NCI-H748 (cell line): Measurements from ENCODE around the gene TRAPPC12.
"Not testable (repeated sequence)": the region's sequence is repeated elsewhere in the genome, so short reads cannot be mapped to it uniquely, and the experiment has no call there.

ENCODE experiments used
- DNase-seq: peaks from one replicate; lab custom pipeline; 2025; ENCODE audit not compliant: unreplicated experiment; lab: John Stamatoyannopoulos, UW

TRAPPC12 gene

GRCh38 chr2:3498783-3499394 lies 119.4 kb downstream of the TRAPPC12 start:
- DNase-seq, result no peak

- no peak for DNase-seq
Measured at GRCh38 chr2:3500326-3500899, 120.9 kb downstream of the TRAPPC12 start.

GRCh38 chr2:3503046-3503445 lies 123.6 kb downstream of the TRAPPC12 start:
- no peak for DNase-seq

GRCh38 chr2:3503483-3503882 lies 124.0 kb downstream of the TRAPPC12 start:
- peak; percentile 29 for DNase-seq

GRCh38 chr2:3504741-3505140 lies 125.2 kb downstream of the TRAPPC12 start:
- DNase-seq, result peak; percentile 97

- DNase-seq, result peak; percentile 94
Measured at GRCh38 chr2:3505771-3506170, 126.3 kb downstream of the TRAPPC12 start.

GRCh38 chr2:3512086-3512485 lies 132.6 kb downstream of the TRAPPC12 start:
- DNase-seq, result no peak

- no peak for DNase-seq
Measured at GRCh38 chr2:3513026-3513810, 133.7 kb downstream of the TRAPPC12 start.

GRCh38 chr2:3515438-3515837 lies 135.9 kb downstream of the TRAPPC12 start:
- DNase-seq, result not testable (repeated sequence)

GRCh38 chr2:3516831-3517230 lies 137.3 kb downstream of the TRAPPC12 start:
- no peak for DNase-seq

- peak; percentile 86 for DNase-seq
Measured at GRCh38 chr2:3517948-3518495, 138.5 kb downstream of the TRAPPC12 start.

- peak; percentile 99 for DNase-seq
Measured at GRCh38 chr2:3518496-3519254, 139.2 kb downstream of the TRAPPC12 start.

GRCh38 chr2:3519255-3520205 lies 140.0 kb downstream of the TRAPPC12 start, which contains the start of gene ADI1:
Gene ADI1 (minus strand): TSS chr2:3519531. CDS start chr2:3519487, 44 bp downstream.
- DNase-seq, result peak; percentile 81

- DNase-seq, result no peak
Measured at GRCh38 chr2:3520591-3520990, 141.1 kb downstream of the TRAPPC12 start.

GRCh38 chr2:3522961-3523421 lies 143.5 kb downstream of the TRAPPC12 start:
- DNase-seq, result no peak

GRCh38 chr2:3523551-3524041 lies 144.1 kb downstream of the TRAPPC12 start:
- no peak for DNase-seq

- DNase-seq, result no peak
Measured at GRCh38 chr2:3526871-3527270, 147.4 kb downstream of the TRAPPC12 start.

- DNase-seq, result no peak
Measured at GRCh38 chr2:3527886-3528785, 148.6 kb downstream of the TRAPPC12 start.
